Adrenal gland (tissue), 5 donors: ENCODE data around the gene UBE2G2.

Source experiments
- POLR2A ChIP-seq, 2 donors: fragments of 450-650 bp; IDR thresholded peaks; one replicate each; pipeline ENCODE4 v1.6.1; 2017; ENCODE audit warnings: antibody characterized with exemption in 2 of 2, mild to moderate bottlenecking in 2 of 2, moderate library complexity in 1 of 2
- TF ChIP-seq, protein P1 (sequence below), 6 experiments: fragments of 450-650 bp in 4 of 6; fragments of 200-600 bp in 2 of 6; sonication (generic) in 1 of 6; IDR thresholded peaks; 1 replicate in 5 of 6; 2 replicates in 1 of 6; pipeline versions ENCODE4 v1.5.1 to v1.8.0; 2016 to 2021; ENCODE audit warnings: antibody characterized with exemption in 6 of 6, mild to moderate bottlenecking in 2 of 6, moderate library complexity in 1 of 6
- donor health status: DM: no; HTN: no; CAD: no.

DNA sequence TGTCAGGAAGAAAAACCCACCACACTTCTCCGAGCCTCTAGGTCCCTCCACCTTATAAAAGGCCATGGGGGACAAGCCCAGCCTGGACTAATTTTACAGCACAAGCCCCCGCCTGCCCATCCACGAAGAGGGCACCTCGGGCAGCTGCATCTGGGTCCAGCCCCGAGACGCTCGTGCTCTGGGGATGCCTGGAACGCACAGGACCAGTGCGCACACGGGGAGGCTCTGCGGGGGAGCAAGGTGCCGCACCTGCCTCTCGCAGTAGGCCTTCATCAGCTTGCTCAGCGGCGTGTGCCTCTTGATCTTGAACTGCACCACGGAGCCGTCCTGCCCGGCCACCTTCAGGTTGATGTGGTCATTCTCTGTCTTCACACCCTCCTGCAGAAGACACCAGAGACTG, 12.1 kb upstream of the UBE2G2 start:
- TF ChIP-seq, protein P1, sequence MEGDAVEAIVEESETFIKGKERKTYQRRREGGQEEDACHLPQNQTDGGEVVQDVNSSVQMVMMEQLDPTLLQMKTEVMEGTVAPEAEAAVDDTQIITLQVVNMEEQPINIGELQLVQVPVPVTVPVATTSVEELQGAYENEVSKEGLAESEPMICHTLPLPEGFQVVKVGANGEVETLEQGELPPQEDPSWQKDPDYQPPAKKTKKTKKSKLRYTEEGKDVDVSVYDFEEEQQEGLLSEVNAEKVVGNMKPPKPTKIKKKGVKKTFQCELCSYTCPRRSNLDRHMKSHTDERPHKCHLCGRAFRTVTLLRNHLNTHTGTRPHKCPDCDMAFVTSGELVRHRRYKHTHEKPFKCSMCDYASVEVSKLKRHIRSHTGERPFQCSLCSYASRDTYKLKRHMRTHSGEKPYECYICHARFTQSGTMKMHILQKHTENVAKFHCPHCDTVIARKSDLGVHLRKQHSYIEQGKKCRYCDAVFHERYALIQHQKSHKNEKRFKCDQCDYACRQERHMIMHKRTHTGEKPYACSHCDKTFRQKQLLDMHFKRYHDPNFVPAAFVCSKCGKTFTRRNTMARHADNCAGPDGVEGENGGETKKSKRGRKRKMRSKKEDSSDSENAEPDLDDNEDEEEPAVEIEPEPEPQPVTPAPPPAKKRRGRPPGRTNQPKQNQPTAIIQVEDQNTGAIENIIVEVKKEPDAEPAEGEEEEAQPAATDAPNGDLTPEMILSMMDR (IDR thresholded peaks at IDR 0.05), result no peak
- TF ChIP-seq POLR2A (IDR thresholded peaks at IDR 0.05), result no peak
